Left lung (tissue), 10 donors: Measurements from ENCODE around the gene LGI2. TPM values are rescaled to one million over a fixed set of nuclear protein-coding genes. Genes with fewer than 3 reads are reported as not detected.

Experiments used
- ATAC-seq: fragments of 200-7000 bp; cut with Tn5 transposase; one replicate; pipeline ENCODE4 v1.9.1; 2020; ENCODE audit warnings: moderate library complexity
- DNase-seq, 4 donors: peaks; one replicate each; pipeline ENCODE4 v3.0.0-alpha.2; 2013 to 2020
- H3K27ac ChIP-seq, 2 donors: fragments of 200-600 bp; sonication (generic) in 1 of 2; one replicate each; pipeline versions ENCODE4 v1.5.0 to v1.8.0; 2020 to 2021
- H3K27me3 ChIP-seq, 2 donors: fragments of 200-600 bp; sonication (generic) in 1 of 2; one replicate each; pipeline versions ENCODE4 v1.5.0 to v1.8.0; 2020 to 2021
- H3K36me3 ChIP-seq, 2 donors: fragments of 200-600 bp; sonication (generic) in 1 of 2; one replicate each; pipeline versions ENCODE4 v1.5.0 to v1.8.0; 2020 to 2021
- H3K4me1 ChIP-seq, 2 donors: fragments of 200-600 bp; one replicate each; pipeline ENCODE4 v1.8.0; 2021
- H3K4me3 ChIP-seq, 2 donors: fragments of 200-600 bp; sonication (generic) in 1 of 2; one replicate each; pipeline versions ENCODE4 v1.5.0 to v1.8.0; 2020 to 2021; ENCODE audit warnings: mild to moderate bottlenecking in 1 of 2
- H3K9me3 ChIP-seq, 2 donors: fragments of 200-600 bp; sonication (generic) in 1 of 2; one replicate each; pipeline versions ENCODE4 v1.5.0 to v1.8.0; 2020 to 2021
- intact Hi-C, 2 donors: fragments of 100-400 bp; cut with DNase I; formaldehyde crosslinking; loops; one replicate each; pipeline versions ENCODE4 v1.11.2 to v1.14.2; 2022
- polyA plus RNA-seq, 6 donors: library from polyadenylated mRNA; unstranded; fragments of 120-200 nt; gene quantifications; one replicate each; pipeline ENCODE4 v1.2.1, GENCODE V29; 2013; ENCODE audit not compliant: insufficient read length in 6 of 6
- total RNA-seq, 2 donors: library from RNA; stranded (reverse); fragmentation: NEBNext Ultra II Directional; extraction: Animal tissue kit (Norgen Biotek cat#: 25700); gene quantifications; one replicate each; pipeline ENCODE4 v1.2.1, GENCODE V29; 2021
- TF ChIP-seq, protein P1 (sequence below), 2 donors: fragments of 200-600 bp; sonication (generic) in 1 of 2; IDR thresholded peaks; one replicate each; pipeline versions ENCODE4 v1.5.0 to v1.8.0; 2021; ENCODE audit warnings: antibody characterized with exemption in 2 of 2
- donor health status: DM: no; HTN: yes; CAD: no.
- donor health status: DM: no; HTN: no; CAD: no.

Gene LGI2
- total and polyA plus RNA-seq, 8 donors, result 1.7 to 7.7 (median 4.7) TPM

DNA sequence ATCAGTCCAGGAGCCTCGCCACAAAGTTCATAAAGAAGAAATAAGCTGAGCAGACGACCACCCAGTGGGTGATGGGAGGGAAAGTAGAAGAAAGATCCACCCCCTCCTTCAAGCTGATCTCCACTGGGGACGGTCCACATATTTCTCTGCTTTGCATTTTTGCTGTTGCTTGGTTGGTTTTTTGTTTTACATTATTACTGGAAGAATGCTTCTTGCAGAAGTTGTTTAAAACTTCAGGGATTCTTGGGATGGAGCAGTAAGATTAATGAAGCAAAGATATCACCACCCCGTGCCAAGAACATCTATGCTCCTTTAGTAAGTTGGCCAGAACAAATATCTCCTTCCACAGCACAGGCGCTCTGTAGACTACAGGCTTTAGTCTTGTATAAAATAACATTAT, 30.1 kb downstream of the LGI2 start:
- TF ChIP-seq, protein P1, sequence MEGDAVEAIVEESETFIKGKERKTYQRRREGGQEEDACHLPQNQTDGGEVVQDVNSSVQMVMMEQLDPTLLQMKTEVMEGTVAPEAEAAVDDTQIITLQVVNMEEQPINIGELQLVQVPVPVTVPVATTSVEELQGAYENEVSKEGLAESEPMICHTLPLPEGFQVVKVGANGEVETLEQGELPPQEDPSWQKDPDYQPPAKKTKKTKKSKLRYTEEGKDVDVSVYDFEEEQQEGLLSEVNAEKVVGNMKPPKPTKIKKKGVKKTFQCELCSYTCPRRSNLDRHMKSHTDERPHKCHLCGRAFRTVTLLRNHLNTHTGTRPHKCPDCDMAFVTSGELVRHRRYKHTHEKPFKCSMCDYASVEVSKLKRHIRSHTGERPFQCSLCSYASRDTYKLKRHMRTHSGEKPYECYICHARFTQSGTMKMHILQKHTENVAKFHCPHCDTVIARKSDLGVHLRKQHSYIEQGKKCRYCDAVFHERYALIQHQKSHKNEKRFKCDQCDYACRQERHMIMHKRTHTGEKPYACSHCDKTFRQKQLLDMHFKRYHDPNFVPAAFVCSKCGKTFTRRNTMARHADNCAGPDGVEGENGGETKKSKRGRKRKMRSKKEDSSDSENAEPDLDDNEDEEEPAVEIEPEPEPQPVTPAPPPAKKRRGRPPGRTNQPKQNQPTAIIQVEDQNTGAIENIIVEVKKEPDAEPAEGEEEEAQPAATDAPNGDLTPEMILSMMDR (IDR thresholded peaks at IDR 0.05), result no peak
- Histone ChIP-seq H3K36me3 (no peaks in the 10 kb centered on the region), H3K9me3 (no peaks in the 10 kb centered on the region), H3K27ac (no peak overlapping the region), H3K27me3 (no peaks in the 10 kb centered on the region), H3K4me3 (no peak overlapping the region), H3K4me1 (peaks cover 3 to 4% of the 10 kb centered on the region in 2 donors)
- no peak for DNase-seq
- no peak for ATAC-seq
- intact Hi-C loops, result no loop called here

DNA sequence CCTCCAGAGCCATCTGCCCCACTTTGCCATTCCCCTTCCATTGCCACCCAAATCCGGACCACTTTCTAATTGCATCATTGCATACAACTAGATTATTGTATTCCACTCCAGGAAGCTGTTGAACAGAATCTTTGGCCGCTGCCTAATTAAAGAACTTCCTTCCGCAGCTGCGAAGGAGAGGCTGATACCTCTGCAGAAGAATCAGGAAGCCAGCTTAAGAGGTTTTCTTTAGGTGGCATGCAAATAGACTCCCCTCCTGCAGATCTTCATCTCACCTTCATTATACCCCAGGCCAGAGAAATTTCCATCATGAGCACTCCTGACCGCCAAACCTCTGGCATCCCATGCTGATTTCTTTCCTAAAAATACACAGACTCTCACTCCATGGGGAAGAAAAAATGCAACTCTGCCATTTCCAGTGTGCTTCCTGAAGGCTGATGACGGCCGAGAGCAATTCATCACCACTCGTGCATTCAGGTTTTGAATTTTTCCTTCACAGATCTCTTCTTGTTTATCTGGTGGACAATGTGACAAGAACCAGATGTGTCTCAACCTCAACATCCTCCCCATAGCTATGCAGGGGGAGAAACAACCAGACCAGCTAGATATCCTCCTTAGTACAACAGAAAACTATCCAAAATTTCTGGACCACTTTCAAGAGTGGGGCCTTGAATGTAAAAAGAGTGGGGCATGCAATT, 31.2 kb downstream of the LGI2 start:
- H3K4me1 ChIP-seq, result peaks cover 3 to 4% of the 10 kb centered on the region in 2 donors
- H3K9me3 ChIP-seq, result no peaks in the 10 kb centered on the region
- no peak for ATAC-seq
- TF ChIP-seq, protein P1 (IDR thresholded peaks at IDR 0.05), result no peak
- H3K36me3 ChIP-seq, result no peaks in the 10 kb centered on the region
- no peak for DNase-seq
- intact Hi-C loops, result no loop called here
- H3K4me3 ChIP-seq, result no peak overlapping the region
- no peaks in the 10 kb centered on the region for H3K27me3 ChIP-seq
- no peak overlapping the region for H3K27ac ChIP-seq

DNA sequence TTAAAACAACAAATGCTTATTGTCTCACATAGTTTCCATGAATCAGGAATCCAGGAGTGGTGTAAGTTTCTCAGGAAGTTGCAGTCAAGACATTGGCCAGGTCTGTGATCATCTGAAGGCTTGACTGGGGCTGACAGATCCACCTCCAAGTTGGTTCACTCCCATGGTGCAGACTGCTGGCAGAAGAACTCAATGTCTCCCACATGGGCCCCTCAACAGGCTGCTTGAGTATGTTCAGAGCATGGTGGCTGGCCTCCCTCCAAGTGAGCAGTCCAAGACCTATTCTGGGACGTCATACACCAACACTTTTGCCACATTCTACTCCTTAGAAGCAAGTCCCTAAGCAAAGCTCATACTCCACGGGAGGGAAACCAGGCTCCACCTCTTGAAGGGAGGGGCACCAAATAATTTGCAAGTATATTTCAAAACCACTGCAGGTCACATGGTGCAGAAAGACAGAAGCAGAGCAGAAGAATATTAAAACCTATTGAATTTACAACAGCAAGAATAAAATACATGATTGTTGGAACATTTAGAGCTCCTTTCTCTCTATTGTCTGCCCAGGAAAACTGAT, 35.3 kb downstream of the LGI2 start:
- H3K27ac ChIP-seq, result no peak overlapping the region
- TF ChIP-seq, protein P1 (IDR thresholded peaks at IDR 0.05), result no peak
- H3K4me3 ChIP-seq, result no peak overlapping the region
- intact Hi-C loops, result no loop called here
- H3K36me3 ChIP-seq, result no peaks in the 10 kb centered on the region
- H3K27me3 ChIP-seq, result no peaks in the 10 kb centered on the region
- H3K4me1 ChIP-seq, result no peaks in the 10 kb centered on the region
- DNase-seq (no peak), ATAC-seq (no peak)
- H3K9me3 ChIP-seq, result no peaks in the 10 kb centered on the region

DNA sequence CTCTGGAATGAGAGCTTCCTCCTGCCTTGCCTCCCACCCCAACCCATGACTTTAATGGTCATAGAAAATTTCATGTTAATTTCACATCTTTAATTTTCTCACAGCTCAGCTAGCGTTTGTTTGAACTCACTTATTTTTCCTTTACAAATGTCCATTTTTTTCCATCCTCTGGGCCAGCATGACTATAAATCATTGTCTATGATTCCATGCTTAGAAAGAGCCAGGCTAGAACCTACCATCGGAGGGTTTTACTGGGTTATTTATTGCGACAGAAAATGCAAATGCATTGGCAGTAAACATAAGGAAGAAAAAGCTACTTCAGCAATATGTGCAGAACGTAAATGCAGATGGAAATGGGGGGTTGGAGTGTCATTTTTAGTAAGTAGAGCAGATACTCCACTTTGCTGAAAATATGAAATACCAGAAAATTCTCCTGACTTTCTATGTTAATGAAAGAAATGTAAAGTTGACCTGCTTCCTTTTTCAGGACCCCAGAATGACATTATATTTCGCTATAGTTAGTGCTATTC, 37.1 kb downstream of the LGI2 start:
- ATAC-seq (no peak), DNase-seq (no peak)
- intact Hi-C loops, result no loop called here
- H3K27ac ChIP-seq, result no peak overlapping the region
- H3K4me1 ChIP-seq, result no peaks in the 10 kb centered on the region
- H3K36me3 ChIP-seq, result no peaks in the 10 kb centered on the region
- no peaks in the 10 kb centered on the region for H3K9me3 ChIP-seq
- no peaks in the 10 kb centered on the region for H3K27me3 ChIP-seq
- no peak overlapping the region for H3K4me3 ChIP-seq
- TF ChIP-seq, protein P1 (IDR thresholded peaks at IDR 0.05), result no peak

DNA sequence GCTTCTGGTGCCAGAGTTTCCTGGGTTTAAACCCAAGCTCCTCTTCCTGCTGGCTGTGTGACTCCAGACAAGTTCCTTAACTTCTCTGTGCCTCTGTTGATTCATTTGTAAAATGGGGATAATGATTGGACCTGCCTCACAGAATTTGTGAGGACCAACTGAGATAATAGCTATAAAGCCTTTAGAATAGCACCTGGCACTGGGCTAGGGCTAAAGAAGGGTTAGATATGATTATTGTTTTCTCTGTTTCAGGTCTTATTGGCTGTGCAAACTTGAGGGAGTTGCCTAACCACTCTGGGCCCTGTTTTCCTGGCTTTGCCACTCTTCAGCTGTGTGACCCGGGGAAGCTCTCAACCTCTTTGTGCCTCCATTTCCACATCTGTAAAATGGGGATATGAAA, 37.8 kb downstream of the LGI2 start:
- TF ChIP-seq, protein P1 (IDR thresholded peaks at IDR 0.05), result no peak
- ATAC-seq (no peak), DNase-seq (no peak)
- Histone ChIP-seq H3K4me3 (no peak overlapping the region), H3K27ac (no peak overlapping the region), H3K9me3 (no peaks in the 10 kb centered on the region), H3K27me3 (no peaks in the 10 kb centered on the region), H3K4me1 (no peaks in the 10 kb centered on the region), H3K36me3 (no peaks in the 10 kb centered on the region)
- intact Hi-C loops, result no loop called here
